Neural cell (in vitro differentiated cells): ENCODE measurements around the gene GNAT3.

ENCODE experiments used
- MXI1 ChIP-seq: fragments of 450-650 bp; conservative IDR thresholded peaks from 2 replicates; pipeline ENCODE4 v1.6.1; 2014; ENCODE audit warnings: antibody characterized with exemption, mild to moderate bottlenecking; ENCODE audit not compliant: poor library complexity, severe bottlenecking
- TF ChIP-seq, protein P1 (sequence below): fragments of 450-650 bp; IDR thresholded peaks from 2 replicates; pipeline ENCODE4 v1.5.1; 2014; ENCODE audit warnings: antibody characterized with exemption, mild to moderate bottlenecking, moderate library complexity; ENCODE audit not compliant: poor library complexity, severe bottlenecking

GRCh38 chr7:80449836-80450235 is 62.0 kb downstream of the GNAT3 start:
- TF ChIP-seq, protein P1, sequence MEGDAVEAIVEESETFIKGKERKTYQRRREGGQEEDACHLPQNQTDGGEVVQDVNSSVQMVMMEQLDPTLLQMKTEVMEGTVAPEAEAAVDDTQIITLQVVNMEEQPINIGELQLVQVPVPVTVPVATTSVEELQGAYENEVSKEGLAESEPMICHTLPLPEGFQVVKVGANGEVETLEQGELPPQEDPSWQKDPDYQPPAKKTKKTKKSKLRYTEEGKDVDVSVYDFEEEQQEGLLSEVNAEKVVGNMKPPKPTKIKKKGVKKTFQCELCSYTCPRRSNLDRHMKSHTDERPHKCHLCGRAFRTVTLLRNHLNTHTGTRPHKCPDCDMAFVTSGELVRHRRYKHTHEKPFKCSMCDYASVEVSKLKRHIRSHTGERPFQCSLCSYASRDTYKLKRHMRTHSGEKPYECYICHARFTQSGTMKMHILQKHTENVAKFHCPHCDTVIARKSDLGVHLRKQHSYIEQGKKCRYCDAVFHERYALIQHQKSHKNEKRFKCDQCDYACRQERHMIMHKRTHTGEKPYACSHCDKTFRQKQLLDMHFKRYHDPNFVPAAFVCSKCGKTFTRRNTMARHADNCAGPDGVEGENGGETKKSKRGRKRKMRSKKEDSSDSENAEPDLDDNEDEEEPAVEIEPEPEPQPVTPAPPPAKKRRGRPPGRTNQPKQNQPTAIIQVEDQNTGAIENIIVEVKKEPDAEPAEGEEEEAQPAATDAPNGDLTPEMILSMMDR: no peak
- no peak for TF ChIP-seq MXI1
